OCI-LY3 (cell line): ENCODE data around the gene RNF44.

Experiments
- H2AFZ ChIP-seq: fragments of 200-600, 300-600 bp; shearing (Covaris generic); 2 replicates; pipeline ENCODE4 v1.6.0; 2014; ENCODE audit warnings: antibody characterized with exemption, low read depth, low read length
- H3K27ac ChIP-seq: fragments of 200-600, 300-600 bp; sonication (generic); 2 replicates; pipeline ENCODE4 v1.5.1; 2014; ENCODE audit warnings: mild to moderate bottlenecking, low read length, moderate library complexity, mixed read lengths
- H3K27me3 ChIP-seq: fragments of 200-600, 300-600 bp; sonication (generic); 2 replicates; pipeline ENCODE4 v1.6.1; 2014; ENCODE audit warnings: low read depth, low read length, mixed read lengths
- H3K36me3 ChIP-seq: fragments of 200-600, 300-600 bp; sonication (generic); replicated peaks from 2 replicates; pipeline ENCODE3; 2014; ENCODE audit warnings: low read depth, low read length, mixed read lengths
- H3K4me1 ChIP-seq: fragments of 300-600, 200-600 bp; sonication (generic); 2 replicates; pipeline ENCODE4 v1.6.1; 2014; ENCODE audit warnings: low read length, mixed read lengths
- H3K4me2 ChIP-seq: fragments of 200-600, 300-600 bp; sonication (generic); 2 replicates; pipeline ENCODE4 v1.6.1; 2014; ENCODE audit warnings: low read length, mixed read lengths
- H3K4me3 ChIP-seq: fragments of 300-600, 200-600 bp; sonication (generic); 2 replicates; pipeline ENCODE4 v1.5.1; 2014; ENCODE audit warnings: antibody characterized with exemption, mild to moderate bottlenecking, low read length, moderate library complexity
- H3K79me2 ChIP-seq: fragments of 300-600, 200-600 bp; shearing (Covaris generic); 2 replicates; pipeline ENCODE4 v1.6.1; 2014; ENCODE audit warnings: mild to moderate bottlenecking, low read length, mixed read lengths
- H3K9ac ChIP-seq: fragments of 300-600, 200-600 bp; shearing (Covaris generic); 2 replicates; pipeline ENCODE4 v1.6.0; 2014; ENCODE audit warnings: mild to moderate bottlenecking, low read length, moderate library complexity
- H3K9me3 ChIP-seq: fragments of 200-600, 300-600 bp; shearing (Covaris generic); 2 replicates; pipeline ENCODE4 v1.6.1; 2014; ENCODE audit warnings: low read length, mixed read lengths; ENCODE audit not compliant: insufficient read depth
- H4K20me1 ChIP-seq: fragments of 200-600, 300-600 bp; sonication (generic); 2 replicates; pipeline ENCODE4 v1.6.1; 2016; ENCODE audit warnings: low read length, mixed read lengths; ENCODE audit not compliant: insufficient read depth
- EZH2phosphoT487 ChIP-seq: fragments of 200-600 bp; shearing (Covaris generic); IDR thresholded peaks from 2 replicates; pipeline ENCODE4 v1.6.1; 2018; ENCODE audit warnings: antibody characterized with exemption, mixed run types, low read depth
- TF ChIP-seq, protein P1 (sequence below): fragments of 200-600, 300-600 bp; sonication (generic); IDR thresholded peaks from 2 replicates; pipeline ENCODE4 v1.5.1; 2014; ENCODE audit warnings: antibody characterized with exemption, low read length, low read depth

The RNF44 gene

DNA sequence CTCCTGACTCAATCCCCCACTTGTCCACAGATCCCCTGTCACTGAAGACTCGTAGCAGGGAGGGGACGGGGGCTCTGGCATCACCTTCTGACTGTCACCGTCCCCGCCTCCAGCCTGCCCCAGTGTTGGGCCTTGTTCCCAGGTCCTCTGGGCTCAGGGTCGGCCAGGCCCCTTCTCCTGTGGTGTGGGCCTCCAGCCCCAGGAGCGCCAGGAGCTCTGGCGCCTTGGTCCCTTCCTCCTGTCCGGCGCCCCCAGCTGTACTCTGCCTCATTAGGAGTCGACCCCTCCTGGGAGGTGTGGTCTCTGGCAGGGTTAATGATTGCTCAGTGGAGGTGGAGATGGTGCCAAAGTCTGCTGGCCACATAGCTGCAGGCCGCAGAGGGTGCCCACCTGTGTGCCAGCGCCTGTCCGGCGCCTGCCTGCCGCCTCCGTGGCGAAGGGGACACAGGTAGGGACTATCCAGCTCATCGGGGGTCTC is 11.8 kb upstream of the RNF44 start, which contains the start of gene CDHR2:
Gene CDHR2, plus strand, starts transcription at position 376 of the 478 bp plus-strand sequence. CDS start 16,011 bp downstream, outside the sequence.
- Histone ChIP-seq H3K27me3 (0 out of 2 replicates have a peak, but pooled peaks cover 3% of the 10 kb centered on the region), H3K9ac (no peak within 1 kb of the TSS), H3K27ac (no peak within 1 kb of the TSS), H3K4me1 (peaks cover 13% of the 10 kb centered on the region), H3K9me3 (no peaks in the 10 kb centered on the region), H3K4me3 (no peak within 1 kb of the TSS), H3K36me3 (no peaks in the 10 kb centered on the region), H3K4me2 (no peak within 1 kb of the TSS), H4K20me1 (no peaks in the 10 kb centered on the region), H2AFZ (no peak within 1 kb of the TSS), H3K79me2 (no peaks in the 10 kb centered on the region)
- no peak for TF ChIP-seq EZH2phosphoT487
- TF ChIP-seq, protein P1, sequence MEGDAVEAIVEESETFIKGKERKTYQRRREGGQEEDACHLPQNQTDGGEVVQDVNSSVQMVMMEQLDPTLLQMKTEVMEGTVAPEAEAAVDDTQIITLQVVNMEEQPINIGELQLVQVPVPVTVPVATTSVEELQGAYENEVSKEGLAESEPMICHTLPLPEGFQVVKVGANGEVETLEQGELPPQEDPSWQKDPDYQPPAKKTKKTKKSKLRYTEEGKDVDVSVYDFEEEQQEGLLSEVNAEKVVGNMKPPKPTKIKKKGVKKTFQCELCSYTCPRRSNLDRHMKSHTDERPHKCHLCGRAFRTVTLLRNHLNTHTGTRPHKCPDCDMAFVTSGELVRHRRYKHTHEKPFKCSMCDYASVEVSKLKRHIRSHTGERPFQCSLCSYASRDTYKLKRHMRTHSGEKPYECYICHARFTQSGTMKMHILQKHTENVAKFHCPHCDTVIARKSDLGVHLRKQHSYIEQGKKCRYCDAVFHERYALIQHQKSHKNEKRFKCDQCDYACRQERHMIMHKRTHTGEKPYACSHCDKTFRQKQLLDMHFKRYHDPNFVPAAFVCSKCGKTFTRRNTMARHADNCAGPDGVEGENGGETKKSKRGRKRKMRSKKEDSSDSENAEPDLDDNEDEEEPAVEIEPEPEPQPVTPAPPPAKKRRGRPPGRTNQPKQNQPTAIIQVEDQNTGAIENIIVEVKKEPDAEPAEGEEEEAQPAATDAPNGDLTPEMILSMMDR, result no peak

DNA sequence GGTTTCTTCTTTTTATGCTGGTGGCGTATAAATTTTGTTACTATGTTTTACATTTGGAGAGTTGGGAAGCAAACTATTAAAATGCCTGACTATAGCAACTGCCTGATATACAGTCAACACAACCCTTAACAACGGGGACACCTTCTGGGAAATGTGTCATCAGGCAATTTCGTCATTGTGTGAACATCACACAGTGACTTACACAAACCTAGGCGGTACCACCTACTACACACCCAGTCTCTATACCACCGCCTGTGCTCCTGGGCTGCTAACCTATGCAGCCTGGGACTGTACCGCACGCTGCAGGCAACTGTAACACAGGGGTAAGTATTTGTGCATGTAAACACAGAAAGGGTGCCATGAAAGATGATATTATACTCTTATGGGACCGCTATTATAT is 10.6 kb upstream of the RNF44 start:
- no peaks in the 10 kb centered on the region for H3K9me3 ChIP-seq
- TF ChIP-seq, protein P1, result no peak
- no peak for TF ChIP-seq EZH2phosphoT487
- H3K27me3 ChIP-seq, result no peaks in the 10 kb centered on the region
- H3K79me2 ChIP-seq, result no peaks in the 10 kb centered on the region; the same call in 1 of the 2 replicates
- H3K4me2 ChIP-seq, result no peak overlapping the region
- no peaks in the 10 kb centered on the region for H3K36me3 ChIP-seq
- H3K9ac ChIP-seq, result no peak overlapping the region
- H4K20me1 ChIP-seq, result no peaks in the 10 kb centered on the region
- H3K27ac ChIP-seq, result no peak overlapping the region
- no peak overlapping the region for H2AFZ ChIP-seq
- peaks cover 13% of the 10 kb centered on the region for H3K4me1 ChIP-seq
- H3K4me3 ChIP-seq, result no peak overlapping the region

DNA sequence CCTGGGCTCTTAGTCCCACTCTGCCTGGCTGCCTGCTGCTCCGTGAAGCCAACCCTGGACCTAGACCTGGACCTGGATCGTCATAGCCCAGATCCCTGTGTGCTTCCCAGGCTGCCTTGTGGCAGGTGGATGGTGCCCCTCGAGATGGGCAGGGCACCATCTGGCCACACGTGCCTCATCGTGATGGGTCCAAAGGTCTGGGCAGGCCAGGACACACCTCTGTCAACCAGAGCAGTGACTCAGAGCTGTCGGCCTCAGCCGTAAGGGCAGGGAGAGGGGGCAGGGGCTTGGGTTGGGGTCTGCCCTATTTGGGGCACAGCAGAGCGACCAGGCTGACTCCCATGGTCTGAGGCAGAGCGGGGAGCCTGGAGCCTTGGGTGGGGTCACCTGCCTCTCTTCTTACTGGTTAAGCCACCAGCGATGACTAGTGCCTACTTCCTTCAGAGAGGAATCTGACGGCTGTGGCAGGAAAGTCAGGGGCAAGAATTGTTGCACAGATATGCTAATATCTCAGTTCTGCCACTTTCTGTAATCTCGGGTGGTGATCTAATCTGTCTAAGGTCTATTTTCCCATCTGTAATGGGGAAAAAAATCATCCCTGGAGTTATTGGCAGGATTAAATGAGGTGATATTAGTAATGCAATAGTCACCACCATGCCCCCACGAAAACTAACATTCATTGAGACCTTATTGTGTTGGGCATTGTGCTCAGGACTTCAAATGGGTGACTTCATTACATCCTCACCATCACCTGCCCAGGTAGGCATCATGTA is 8.7 kb upstream of the RNF44 start:
- TF ChIP-seq, protein P1, result no peak
- TF ChIP-seq EZH2phosphoT487, result no peak
- Histone ChIP-seq H3K4me3 (no peak overlapping the region), H3K9ac (no peak overlapping the region), H3K27ac (no peak overlapping the region), H3K9me3 (no peaks in the 10 kb centered on the region), H3K79me2 (no peaks in the 10 kb centered on the region; the same call in 1 of the 2 replicates), H3K27me3 (no peaks in the 10 kb centered on the region), H3K4me1 (peaks cover 29% of the 10 kb centered on the region), H4K20me1 (no peaks in the 10 kb centered on the region), H3K4me2 (no peak overlapping the region), H3K36me3 (no peaks in the 10 kb centered on the region), H2AFZ (no peak overlapping the region)

DNA sequence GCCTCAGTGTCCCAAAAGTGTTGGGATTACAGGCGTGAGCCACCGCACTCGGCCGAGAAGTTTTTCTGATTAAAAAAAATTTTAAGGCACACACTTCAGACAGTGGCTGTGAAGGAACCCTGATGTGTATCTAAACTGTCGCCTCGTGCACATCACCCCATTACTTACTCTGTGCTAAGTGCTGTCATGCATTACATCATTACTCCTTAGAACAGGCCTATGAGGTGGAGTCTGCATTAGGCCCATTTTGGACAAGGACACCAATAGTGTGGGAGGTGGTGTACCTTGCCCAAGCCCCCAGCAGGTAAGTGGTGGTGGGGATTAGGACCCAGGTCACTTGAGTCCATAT is 8.2 kb upstream of the RNF44 start:
- Histone ChIP-seq H3K27ac (no peak overlapping the region), H3K4me2 (no peak overlapping the region), H3K36me3 (no peaks in the 10 kb centered on the region), H3K9ac (no peak overlapping the region), H2AFZ (no peak overlapping the region), H3K27me3 (no peaks in the 10 kb centered on the region), H3K79me2 (no peaks in the 10 kb centered on the region; the same call in 1 of the 2 replicates), H4K20me1 (no peaks in the 10 kb centered on the region), H3K4me3 (no peak overlapping the region), H3K9me3 (no peaks in the 10 kb centered on the region), H3K4me1 (peaks cover 23% of the 10 kb centered on the region)
- TF ChIP-seq, protein P1, result no peak
- TF ChIP-seq EZH2phosphoT487, result no peak
